ENCODE data around the gene ZBTB16. TPM values are rescaled to one million over a fixed set of nuclear protein-coding genes. Genes with fewer than 3 reads are reported as not detected.

Gene ZBTB16
- total RNA-seq, 1 donor from 2014 or later, result 64.5 TPM

- H3K27ac ChIP-seq (replicated peaks), result peak overlapping the region; percentile 60
- H3K36me3 ChIP-seq, result peaks cover 4% of the 10 kb centered on the region
- TF ChIP-seq, protein P1, sequence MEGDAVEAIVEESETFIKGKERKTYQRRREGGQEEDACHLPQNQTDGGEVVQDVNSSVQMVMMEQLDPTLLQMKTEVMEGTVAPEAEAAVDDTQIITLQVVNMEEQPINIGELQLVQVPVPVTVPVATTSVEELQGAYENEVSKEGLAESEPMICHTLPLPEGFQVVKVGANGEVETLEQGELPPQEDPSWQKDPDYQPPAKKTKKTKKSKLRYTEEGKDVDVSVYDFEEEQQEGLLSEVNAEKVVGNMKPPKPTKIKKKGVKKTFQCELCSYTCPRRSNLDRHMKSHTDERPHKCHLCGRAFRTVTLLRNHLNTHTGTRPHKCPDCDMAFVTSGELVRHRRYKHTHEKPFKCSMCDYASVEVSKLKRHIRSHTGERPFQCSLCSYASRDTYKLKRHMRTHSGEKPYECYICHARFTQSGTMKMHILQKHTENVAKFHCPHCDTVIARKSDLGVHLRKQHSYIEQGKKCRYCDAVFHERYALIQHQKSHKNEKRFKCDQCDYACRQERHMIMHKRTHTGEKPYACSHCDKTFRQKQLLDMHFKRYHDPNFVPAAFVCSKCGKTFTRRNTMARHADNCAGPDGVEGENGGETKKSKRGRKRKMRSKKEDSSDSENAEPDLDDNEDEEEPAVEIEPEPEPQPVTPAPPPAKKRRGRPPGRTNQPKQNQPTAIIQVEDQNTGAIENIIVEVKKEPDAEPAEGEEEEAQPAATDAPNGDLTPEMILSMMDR (IDR thresholded peaks at IDR 0.05; ENCODE audit: borderline replicate concordance), result no peak
- intact Hi-C loops (cut with micrococcal nuclease), result no loop called here
- peaks cover 10% of the 10 kb centered on the region for H3K4me1 ChIP-seq
- no peak overlapping the region for H3K4me3 ChIP-seq
- peak; percentile 67 for DNase-seq
- H3K27me3 ChIP-seq (ENCODE audit: low read depth), result peaks cover 19% of the 10 kb centered on the region
- no peaks in the 10 kb centered on the region for H3K9me3 ChIP-seq (replicated peaks)
Observed at GRCh38 chr11:114275280-114275679, 215.8 kb downstream of the ZBTB16 start.

GRCh38 chr11:114276077-114276476, 216.6 kb downstream of the ZBTB16 start:
- intact Hi-C loops (cut with micrococcal nuclease), result no loop called here
- no peak for DNase-seq
- H3K36me3 ChIP-seq, result no peaks in the 10 kb centered on the region
- H3K9me3 ChIP-seq (replicated peaks), result no peaks in the 10 kb centered on the region
- peak overlapping the region; percentile 31 for H3K27ac ChIP-seq (replicated peaks)
- peaks cover 20% of the 10 kb centered on the region for H3K27me3 ChIP-seq (ENCODE audit: low read depth)
- TF ChIP-seq, protein P1 (IDR thresholded peaks at IDR 0.05; ENCODE audit: borderline replicate concordance), result no peak
- H3K4me3 ChIP-seq, result no peak overlapping the region
- H3K4me1 ChIP-seq, result peaks cover 18% of the 10 kb centered on the region

GRCh38 chr11:114277637-114278341, 218.3 kb downstream of the ZBTB16 start:
- peaks cover 10% of the 10 kb centered on the region for H3K27me3 ChIP-seq (ENCODE audit: low read depth)
- intact Hi-C loops (cut with micrococcal nuclease), result no loop called here
- TF ChIP-seq, protein P1 (IDR thresholded peaks at IDR 0.05; ENCODE audit: borderline replicate concordance), result no peak
- H3K4me3 ChIP-seq, result no peak overlapping the region
- DNase-seq, result no peak
- H3K36me3 ChIP-seq, result no peaks in the 10 kb centered on the region
- no peak overlapping the region for H3K27ac ChIP-seq (replicated peaks)
- H3K9me3 ChIP-seq (replicated peaks), result no peaks in the 10 kb centered on the region
- H3K4me1 ChIP-seq, result peaks cover 24% of the 10 kb centered on the region

- TF ChIP-seq, protein P1 (IDR thresholded peaks at IDR 0.05; ENCODE audit: borderline replicate concordance), result no peak
- no peak overlapping the region for H3K4me3 ChIP-seq
- H3K4me1 ChIP-seq, result peaks cover 24% of the 10 kb centered on the region
- no peak for DNase-seq
- no peaks in the 10 kb centered on the region for H3K9me3 ChIP-seq (replicated peaks)
- no peaks in the 10 kb centered on the region for H3K36me3 ChIP-seq
- peaks cover 10% of the 10 kb centered on the region for H3K27me3 ChIP-seq (ENCODE audit: low read depth)
- no peak overlapping the region for H3K27ac ChIP-seq (replicated peaks)
- intact Hi-C loops (cut with micrococcal nuclease), result no loop called here
Observed at GRCh38 chr11:114278342-114279065, 219.0 kb downstream of the ZBTB16 start.

GRCh38 chr11:114279792-114280546, 220.5 kb downstream of the ZBTB16 start:
- no peak overlapping the region for H3K4me3 ChIP-seq
- TF ChIP-seq, protein P1 (IDR thresholded peaks at IDR 0.05; ENCODE audit: borderline replicate concordance), result no peak
- H3K36me3 ChIP-seq, result no peaks in the 10 kb centered on the region
- intact Hi-C loops (cut with micrococcal nuclease), result no loop called here
- H3K27me3 ChIP-seq (ENCODE audit: low read depth), result peaks cover 10% of the 10 kb centered on the region
- no peaks in the 10 kb centered on the region for H3K9me3 ChIP-seq (replicated peaks)
- peaks cover 27% of the 10 kb centered on the region for H3K4me1 ChIP-seq
- peak overlapping the region; percentile 39 for H3K27ac ChIP-seq (replicated peaks)
- DNase-seq, result no peak
